Neural progenitor cell (in vitro differentiated cells): ENCODE results near the gene CALY. TPM values are rescaled to one million over a fixed set of nuclear protein-coding genes. Genes with fewer than 3 reads are reported as not detected.
"Not testable (repeated sequence)": the region's sequence is repeated elsewhere in the genome, so short reads cannot be mapped to it uniquely, and the experiment has no call there.

Experiments used
- DNase-seq: peaks from one replicate; pipeline ENCODE4 v3.0.0-alpha.2; 2016; ENCODE audit warnings: low spot score
- H2AFZ ChIP-seq: fragments of 200-600 bp; sonication (generic); replicated peaks from 2 replicates; pipeline ENCODE4 v1.6.1; 2016; ENCODE audit warnings: antibody characterized with exemption
- H3F3A ChIP-seq: fragments of 200-600 bp; sonication (generic); 2 replicates; pipeline ENCODE4 v1.6.1; 2016; ENCODE audit warnings: antibody characterized with exemption, low read depth
- H3K27ac ChIP-seq: fragments of 200-600 bp; sonication (generic); 2 replicates; pipeline ENCODE4 v1.5.1; 2016; ENCODE audit warnings: mild to moderate bottlenecking
- H3K27me3 ChIP-seq: fragments of 200-600 bp; sonication (generic); 2 replicates; pipeline ENCODE4 v1.6.1; 2016; ENCODE audit warnings: mild to moderate bottlenecking, moderate library complexity
- H3K36me3 ChIP-seq: fragments of 200-600 bp; sonication (generic); 2 replicates; pipeline ENCODE4 v1.5.1; 2016
- H3K4me1 ChIP-seq: fragments of 200-600 bp; sonication (generic); 2 replicates; pipeline ENCODE4 v1.6.1; 2016; ENCODE audit warnings: mixed run types
- H3K4me2 ChIP-seq: fragments of 200-600 bp; sonication (generic); 2 replicates; pipeline ENCODE4 v1.6.1; 2016
- H3K4me3 ChIP-seq: fragments of 200-600 bp; sonication (generic); 2 replicates; pipeline ENCODE4 v1.5.1; 2016
- H3K79me2 ChIP-seq: fragments of 200-600 bp; sonication (generic); 2 replicates; pipeline ENCODE4 v1.6.1; 2016; ENCODE audit warnings: low read depth
- H3K9ac ChIP-seq: fragments of 200-600 bp; sonication (generic); 2 replicates; pipeline ENCODE4 v1.6.1; 2016
- H3K9me3 ChIP-seq: fragments of 200-600 bp; sonication (generic); 2 replicates; pipeline ENCODE4 v1.5.1; 2016; ENCODE audit warnings: low read depth
- H4K20me1 ChIP-seq: fragments of 200-600 bp; sonication (generic); 2 replicates; pipeline ENCODE4 v1.6.1; 2016; ENCODE audit warnings: low read depth
- H3K27ac Mint-ChIP-seq: 3 replicates; pipeline ENCODE4 v1.8.0; 2021; ENCODE audit warnings: mixed read lengths
- H3K27me3 Mint-ChIP-seq: 2 replicates; pipeline ENCODE4 v1.8.0; 2022; ENCODE audit warnings: low read depth, mild to moderate bottlenecking, inconsistent platforms, moderate library complexity, mixed read lengths; ENCODE audit not compliant: insufficient read depth
- H3K36me3 Mint-ChIP-seq: 3 replicates; pipeline ENCODE4 v1.8.0; 2021; ENCODE audit warnings: mixed read lengths
- H3K4me1 Mint-ChIP-seq: 3 replicates; pipeline ENCODE4 v1.8.0; 2021; ENCODE audit warnings: mixed read lengths
- H3K4me3 Mint-ChIP-seq: 3 replicates; pipeline ENCODE4 v1.8.0; 2021; ENCODE audit warnings: mild to moderate bottlenecking, moderate library complexity, mixed read lengths
- H3K9me3 Mint-ChIP-seq: 3 replicates; pipeline ENCODE4 v1.8.0; 2020; ENCODE audit warnings: mixed read lengths
- EZH2 ChIP-seq: fragments of 200-600 bp; sonication (generic); IDR thresholded peaks from 2 replicates; pipeline ENCODE4 v1.6.1; 2017; ENCODE audit warnings: antibody characterized with exemption, mild to moderate bottlenecking, moderate library complexity
- EZH2phosphoT487 ChIP-seq: fragments of 200-600 bp; sonication (generic); IDR thresholded peaks from 2 replicates; pipeline ENCODE4 v1.6.1; 2017; ENCODE audit warnings: antibody characterized with exemption
- total RNA-seq: library from RNA; depleted of rRNA; stranded (reverse); fragments of >200 nt; gene quantifications from 2 replicates; pipeline ENCODE4 v1.2.3, GENCODE V29; 2015; ENCODE audit warnings: low replicate concordance
- TF ChIP-seq, protein P1 (sequence below): fragments of 200-600 bp; sonication (generic); IDR thresholded peaks from 2 replicates; pipeline ENCODE4 v1.5.1; 2017; ENCODE audit warnings: antibody characterized with exemption, mild to moderate bottlenecking

The CALY gene
- total RNA-seq, 1 donor from 2014 or later = not detected

DNA sequence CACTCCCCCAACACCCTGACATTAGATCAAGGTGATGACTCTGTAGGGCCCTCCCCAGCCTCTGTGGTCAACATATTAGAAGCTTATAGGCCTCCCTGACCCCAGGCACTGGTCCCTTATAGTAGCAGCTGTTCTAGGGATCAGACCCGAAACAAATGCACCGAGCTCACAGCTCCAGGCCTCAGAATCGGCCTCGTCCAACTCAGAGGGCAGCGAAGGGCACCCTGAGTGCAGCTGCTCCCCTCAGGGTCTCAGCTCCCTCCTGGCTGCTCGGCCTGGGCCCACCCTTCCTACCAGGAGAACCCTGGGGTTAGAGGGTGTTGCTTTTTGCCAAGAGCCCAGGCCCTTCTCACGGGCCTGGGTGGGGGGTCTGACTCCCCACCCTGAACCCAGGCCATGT, 31.5 kb upstream of the CALY start:
- H3K4me3 Mint-ChIP-seq = no peak overlapping the region

DNA sequence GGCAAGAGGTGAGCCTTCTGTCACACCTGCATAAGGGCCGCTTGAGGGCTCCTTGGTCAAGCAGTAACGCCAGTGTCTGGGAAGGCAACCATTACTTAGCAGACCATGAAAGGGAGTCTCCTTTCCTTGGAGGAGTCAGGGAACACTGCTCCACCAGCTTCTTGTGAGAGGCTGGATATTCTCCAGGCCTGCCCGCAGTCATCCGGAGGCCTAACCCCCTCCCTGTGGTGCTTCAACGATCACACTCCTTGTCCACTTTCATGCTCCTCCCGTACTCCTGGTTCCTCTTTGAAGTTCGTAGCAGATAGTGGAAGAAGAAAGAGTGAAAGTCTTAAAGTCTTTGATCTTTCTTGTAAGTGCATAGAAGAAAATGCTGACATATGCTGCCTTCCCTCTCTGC, 30.8 kb upstream of the CALY start:
- H3K27me3 ChIP-seq, H3K36me3 ChIP-seq, H3K4me3 Mint-ChIP-seq, H3K4me1 ChIP-seq, H4K20me1 ChIP-seq, H3K9ac ChIP-seq, H3K27ac ChIP-seq, H3K27me3 Mint-ChIP-seq, H3K9me3 Mint-ChIP-seq, DNase-seq, H2AFZ ChIP-seq, H3K27ac Mint-ChIP-seq, H3K4me1 Mint-ChIP-seq, H3K9me3 ChIP-seq, H3K4me3 ChIP-seq, H3K4me2 ChIP-seq, H3F3A ChIP-seq: not testable (repeated sequence)
- peaks cover 20% of the 10 kb centered on the region for H3K36me3 Mint-ChIP-seq
- H3K79me2 ChIP-seq = peaks cover 13% of the 10 kb centered on the region

More for the DNA sequence above, 31.5 kb upstream of the CALY start:
- no peak overlapping the region for H3K27ac Mint-ChIP-seq
- H2AFZ ChIP-seq = no peak overlapping the region
- no peak overlapping the region for H3K9ac ChIP-seq
- no peak overlapping the region for H3K4me3 ChIP-seq
- no peaks in the 10 kb centered on the region for H3K36me3 ChIP-seq
- H4K20me1 ChIP-seq = peaks cover 10% of the 10 kb centered on the region
- no peaks in the 10 kb centered on the region for H3K4me1 Mint-ChIP-seq
- H3K9me3 Mint-ChIP-seq = no peaks in the 10 kb centered on the region
- peaks cover 16% of the 10 kb centered on the region for H3K79me2 ChIP-seq
- H3K27ac ChIP-seq = no peak overlapping the region
- H3F3A ChIP-seq = no peaks in the 10 kb centered on the region
- TF ChIP-seq, protein P1, sequence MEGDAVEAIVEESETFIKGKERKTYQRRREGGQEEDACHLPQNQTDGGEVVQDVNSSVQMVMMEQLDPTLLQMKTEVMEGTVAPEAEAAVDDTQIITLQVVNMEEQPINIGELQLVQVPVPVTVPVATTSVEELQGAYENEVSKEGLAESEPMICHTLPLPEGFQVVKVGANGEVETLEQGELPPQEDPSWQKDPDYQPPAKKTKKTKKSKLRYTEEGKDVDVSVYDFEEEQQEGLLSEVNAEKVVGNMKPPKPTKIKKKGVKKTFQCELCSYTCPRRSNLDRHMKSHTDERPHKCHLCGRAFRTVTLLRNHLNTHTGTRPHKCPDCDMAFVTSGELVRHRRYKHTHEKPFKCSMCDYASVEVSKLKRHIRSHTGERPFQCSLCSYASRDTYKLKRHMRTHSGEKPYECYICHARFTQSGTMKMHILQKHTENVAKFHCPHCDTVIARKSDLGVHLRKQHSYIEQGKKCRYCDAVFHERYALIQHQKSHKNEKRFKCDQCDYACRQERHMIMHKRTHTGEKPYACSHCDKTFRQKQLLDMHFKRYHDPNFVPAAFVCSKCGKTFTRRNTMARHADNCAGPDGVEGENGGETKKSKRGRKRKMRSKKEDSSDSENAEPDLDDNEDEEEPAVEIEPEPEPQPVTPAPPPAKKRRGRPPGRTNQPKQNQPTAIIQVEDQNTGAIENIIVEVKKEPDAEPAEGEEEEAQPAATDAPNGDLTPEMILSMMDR = no peak
- TF ChIP-seq EZH2 = no peak
- no peak for TF ChIP-seq EZH2phosphoT487
- DNase-seq = no peak
- H3K27me3 ChIP-seq = no peaks in the 10 kb centered on the region
- peaks cover 3% of the 10 kb centered on the region for H3K4me1 ChIP-seq
- peaks cover 20% of the 10 kb centered on the region for H3K36me3 Mint-ChIP-seq
- H3K27me3 Mint-ChIP-seq = peaks cover 2% of the 10 kb centered on the region
- H3K4me2 ChIP-seq = no peak overlapping the region
- H3K9me3 ChIP-seq = no peaks in the 10 kb centered on the region

DNA sequence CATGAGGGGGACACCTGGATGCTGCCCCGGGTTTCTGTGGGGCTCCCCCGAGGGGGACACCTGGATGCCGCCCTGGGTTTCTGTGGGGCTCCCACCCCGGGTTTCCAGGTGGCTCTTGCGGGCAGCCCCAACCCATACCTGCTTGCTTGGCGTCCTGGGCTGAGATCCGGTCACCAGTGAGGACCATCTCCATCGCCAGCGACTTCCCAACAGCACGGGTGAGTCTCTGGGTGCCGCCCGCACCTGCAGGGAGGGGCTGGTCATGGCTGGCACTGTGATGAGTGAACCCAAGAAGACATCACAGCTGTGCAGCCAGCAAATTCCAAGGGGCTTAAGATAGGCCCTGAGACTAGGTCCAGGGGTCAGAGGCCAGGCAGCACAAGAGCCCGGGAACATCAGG, 30.1 kb upstream of the CALY start:
- no peak overlapping the region for H2AFZ ChIP-seq
- H3K4me1 Mint-ChIP-seq = no peaks in the 10 kb centered on the region
- H3K4me2 ChIP-seq = no peak overlapping the region
- H3K4me3 Mint-ChIP-seq = no peak overlapping the region
- H3K9me3 ChIP-seq = no peaks in the 10 kb centered on the region
- H4K20me1 ChIP-seq = peaks cover 2% of the 10 kb centered on the region
- no peak overlapping the region for H3K27ac ChIP-seq
- TF ChIP-seq EZH2phosphoT487 (no peak), EZH2 (no peak)
- no peak overlapping the region for H3K9ac ChIP-seq
- no peaks in the 10 kb centered on the region for H3K27me3 ChIP-seq
- no peaks in the 10 kb centered on the region for H3K9me3 Mint-ChIP-seq
- DNase-seq = no peak
- H3K4me3 ChIP-seq = no peak overlapping the region
- H3K27ac Mint-ChIP-seq = no peak overlapping the region
- H3K36me3 Mint-ChIP-seq = peaks cover 27% of the 10 kb centered on the region
- peaks cover 3% of the 10 kb centered on the region for H3K27me3 Mint-ChIP-seq
- H3K79me2 ChIP-seq = peaks cover 6% of the 10 kb centered on the region
- H3K36me3 ChIP-seq = no peaks in the 10 kb centered on the region
- H3F3A ChIP-seq = peaks cover 2% of the 10 kb centered on the region
- no peaks in the 10 kb centered on the region for H3K4me1 ChIP-seq

DNA sequence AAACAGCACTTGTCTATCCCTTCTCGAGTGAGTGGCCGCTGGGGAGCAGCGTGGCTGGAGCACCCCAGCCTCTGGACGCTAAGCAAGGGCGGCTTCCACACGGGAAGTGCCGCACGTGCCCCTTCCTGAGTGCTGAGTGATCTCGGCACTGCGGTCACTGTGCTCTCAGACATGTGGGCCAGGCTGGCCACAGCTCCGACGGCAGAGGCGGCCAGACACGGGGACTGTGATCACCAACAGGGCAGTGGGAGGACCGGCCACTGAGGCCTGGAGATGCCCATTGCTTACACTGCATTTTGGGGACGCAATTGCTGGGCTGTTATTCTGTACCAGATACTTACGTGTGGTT, 29.4 kb upstream of the CALY start:
- H3F3A ChIP-seq = peaks cover 8% of the 10 kb centered on the region
- Mint-ChIP-seq H3K36me3 (peaks cover 31% of the 10 kb centered on the region), H3K27ac (no peak overlapping the region), H3K9me3 (no peaks in the 10 kb centered on the region), H3K4me3 (no peak overlapping the region), H3K4me1 (no peaks in the 10 kb centered on the region), H3K27me3 (peaks cover 8% of the 10 kb centered on the region)
- DNase-seq = no peak
- H3K79me2 ChIP-seq = no peaks in the 10 kb centered on the region
- H2AFZ ChIP-seq = no peak overlapping the region
- H3K27me3 ChIP-seq = no peaks in the 10 kb centered on the region
- H3K4me2 ChIP-seq = no peak overlapping the region
- H3K9me3 ChIP-seq = no peaks in the 10 kb centered on the region
- H3K4me3 ChIP-seq = no peak overlapping the region
- no peaks in the 10 kb centered on the region for H3K36me3 ChIP-seq
- H3K27ac ChIP-seq = no peak overlapping the region
- TF ChIP-seq EZH2 (no peak), EZH2phosphoT487 (no peak)
- TF ChIP-seq, protein P1 = no peak
- no peak overlapping the region for H3K9ac ChIP-seq
- H3K4me1 ChIP-seq = no peaks in the 10 kb centered on the region
- H4K20me1 ChIP-seq = no peaks in the 10 kb centered on the region
